ENCODE results near the gene SLIT3.

- no peak for TF ChIP-seq CTCF (IDR thresholded peaks at IDR 0.05)
- no peak for TF ChIP-seq POLR2A (IDR thresholded peaks at IDR 0.05)
Measured at GRCh38 chr5:168721966-168722365, 579.0 kb downstream of the SLIT3 start.
